Prostate gland (tissue), 2 donors: ENCODE results near the gene PCLO.

Source experiments
- CTCF ChIP-seq, 4 experiments: fragments of 200-600 bp in 2 of 4; fragments of 450-650 bp in 2 of 4; sonication (generic) in 2 of 4; IDR thresholded peaks; 1 replicate in 3 of 4; 2 replicates in 1 of 4; pipeline ENCODE4 v1.5.1; 2016 to 2019; ENCODE audit warnings: antibody characterized with exemption in 4 of 4, mild to moderate bottlenecking in 2 of 4, moderate library complexity in 2 of 4
- POLR2A ChIP-seq: fragments of 450-650 bp; IDR thresholded peaks from one replicate; pipeline ENCODE4 v1.6.1; 2016; ENCODE audit warnings: antibody characterized with exemption, mild to moderate bottlenecking
- POLR2AphosphoS5 ChIP-seq: sonication (generic); formaldehyde crosslinking; IDR thresholded peaks from one replicate; pipeline ENCODE4 v1.6.1; 2017; ENCODE audit warnings: antibody characterized with exemption

- TF ChIP-seq POLR2AphosphoS5 (no peak), CTCF (IDR thresholded peaks at IDR 0.05) (peak in 1 of 4 experiments; percentile 27), POLR2A (no peak)
These were observed 89.8 kb downstream of the PCLO start for GRCh38 chr7:83072576-83073517.
